Astrocyte of the hippocampus (primary cell): ENCODE data around the gene RGL1.

Experiments
- DNase-seq: peaks from one replicate; pipeline ENCODE4 v3.0.0; 2011; ENCODE audit warnings: low read depth, low spot score

Gene RGL1

DNA sequence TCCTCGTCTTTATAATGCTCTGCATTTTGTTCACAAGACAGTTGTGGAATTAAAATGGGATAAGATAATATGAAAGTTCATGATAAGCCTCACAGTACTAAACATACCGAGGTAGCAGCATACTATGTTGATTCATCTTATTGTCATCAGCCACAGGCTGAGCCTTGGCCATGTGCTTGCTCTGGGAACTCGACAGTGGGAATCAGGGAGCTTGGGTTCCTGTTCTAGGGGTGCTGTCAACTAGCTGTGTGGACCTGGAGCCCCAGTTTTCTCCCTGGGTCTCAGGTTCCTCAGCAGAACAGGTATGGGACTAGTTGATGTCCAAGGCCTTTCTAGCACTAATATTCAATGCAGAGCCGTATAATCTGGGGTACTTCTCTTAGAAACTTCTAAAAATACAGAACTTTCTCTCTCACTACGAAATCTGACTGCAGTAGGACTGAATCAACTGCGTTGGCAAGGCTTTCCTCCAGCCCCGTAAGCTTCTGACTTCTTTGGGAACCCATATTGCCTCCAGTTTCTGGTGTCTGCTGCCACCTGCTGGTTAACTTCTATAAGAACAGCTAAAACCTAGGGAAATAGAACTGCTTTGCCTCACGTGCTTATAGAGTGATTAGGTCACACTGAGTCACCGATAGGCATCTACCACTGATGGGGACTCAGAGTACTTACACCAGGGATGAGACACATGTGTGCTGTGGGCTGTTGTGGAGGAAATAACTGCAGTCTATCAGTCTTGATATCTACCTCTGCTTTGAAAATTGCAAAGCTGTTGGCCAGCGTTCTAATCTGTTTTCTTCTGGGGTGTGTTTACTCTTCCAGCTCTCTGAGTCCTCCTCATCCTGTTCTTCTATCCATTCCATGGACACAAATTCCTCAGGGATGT is 110.9 kb downstream of the RGL1 start:
- peak; percentile 96 for DNase-seq

DNA sequence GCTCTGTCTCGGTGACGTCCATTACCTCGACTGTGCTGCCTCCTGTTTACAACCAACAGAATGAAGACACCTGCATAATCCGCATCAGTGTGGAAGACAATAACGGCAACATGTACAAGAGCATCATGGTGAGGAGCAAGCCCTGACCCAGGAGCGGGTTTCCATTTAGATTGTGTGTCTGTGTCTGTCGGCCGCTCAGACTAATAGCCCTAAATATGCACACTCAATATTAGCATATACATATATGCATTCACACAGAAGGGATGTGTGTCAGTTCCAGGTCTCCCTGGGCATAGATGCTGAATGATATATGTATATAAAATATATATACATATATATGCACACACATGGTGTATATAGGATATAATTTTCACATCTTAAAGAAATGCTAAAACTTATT is 111.7 kb downstream of the RGL1 start:
- no peak for DNase-seq

DNA sequence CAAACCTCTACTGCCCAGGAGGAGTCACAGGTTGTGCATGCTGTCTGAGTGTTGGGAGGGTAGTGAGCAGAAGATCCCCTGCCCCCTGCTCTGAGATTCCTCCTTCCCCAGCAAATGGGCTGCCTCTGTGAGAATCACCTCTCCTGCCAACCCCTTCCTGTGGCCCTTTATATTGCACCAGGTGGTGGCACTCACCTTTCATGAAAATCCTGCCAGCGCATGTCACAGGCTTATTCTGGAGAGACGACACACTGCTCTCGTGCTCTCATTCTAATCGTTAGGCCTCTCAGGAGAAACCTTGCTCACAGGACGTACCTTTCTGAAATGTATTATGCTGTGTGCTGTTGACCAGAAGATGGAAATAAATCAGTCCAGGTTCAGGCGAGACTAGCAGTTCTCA is 113.7 kb downstream of the RGL1 start:
- DNase-seq: no peak

DNA sequence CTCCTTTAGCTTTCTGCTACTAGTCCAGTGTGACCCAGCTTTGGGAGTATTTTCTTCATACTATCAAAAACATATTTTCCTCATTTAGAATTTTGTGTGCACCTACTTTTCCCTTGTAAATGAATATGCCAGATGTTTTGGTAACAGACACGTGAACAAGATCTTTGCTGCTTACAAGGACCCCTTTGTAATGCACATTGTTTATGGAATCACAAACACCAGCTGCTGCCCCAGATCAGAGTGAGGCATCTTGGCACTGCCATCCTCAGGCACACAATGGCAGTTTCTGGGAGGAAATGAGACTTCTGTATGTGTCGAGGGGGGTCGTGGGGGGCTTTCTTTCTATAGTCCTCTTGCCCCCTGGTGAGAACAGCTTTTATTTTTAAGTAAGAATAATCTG is 115.7 kb downstream of the RGL1 start:
- no peak for DNase-seq

DNA sequence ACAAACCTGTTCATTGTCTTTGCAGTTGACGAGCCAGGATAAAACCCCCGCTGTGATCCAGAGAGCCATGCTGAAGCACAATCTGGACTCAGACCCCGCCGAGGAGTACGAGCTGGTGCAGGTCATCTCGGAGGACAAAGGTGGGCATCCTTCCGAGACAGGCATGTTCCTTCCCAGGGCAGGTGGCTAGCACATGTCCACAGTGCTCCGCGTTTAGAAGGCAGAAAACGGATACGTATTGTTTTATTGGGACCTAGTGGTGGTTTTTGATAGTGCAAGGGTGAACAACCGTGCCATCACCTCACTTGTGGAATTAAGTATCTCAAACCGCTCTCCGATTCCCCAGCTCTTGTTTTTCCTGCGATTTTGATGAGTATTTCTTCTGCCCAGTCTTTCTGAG is 117.3 kb downstream of the RGL1 start:
- DNase-seq: no peak

DNA sequence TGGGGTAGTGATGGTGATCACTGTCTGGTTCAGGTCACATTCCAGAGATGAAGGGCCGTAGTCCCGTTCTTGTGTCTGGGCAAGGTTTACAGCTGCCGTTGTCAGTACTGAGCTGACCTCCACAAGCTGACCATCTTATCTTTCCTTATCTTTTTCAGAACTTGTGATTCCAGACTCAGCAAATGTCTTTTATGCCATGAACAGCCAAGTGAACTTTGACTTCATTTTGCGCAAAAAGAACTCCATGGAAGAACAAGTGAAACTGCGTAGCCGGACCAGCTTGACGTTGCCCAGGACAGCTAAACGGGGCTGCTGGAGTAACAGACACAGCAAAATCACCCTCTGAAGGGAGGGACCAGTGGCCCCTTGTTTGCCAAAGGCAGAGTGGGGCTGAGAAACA is 121.0 kb downstream of the RGL1 start:
- DNase-seq: no peak

DNA sequence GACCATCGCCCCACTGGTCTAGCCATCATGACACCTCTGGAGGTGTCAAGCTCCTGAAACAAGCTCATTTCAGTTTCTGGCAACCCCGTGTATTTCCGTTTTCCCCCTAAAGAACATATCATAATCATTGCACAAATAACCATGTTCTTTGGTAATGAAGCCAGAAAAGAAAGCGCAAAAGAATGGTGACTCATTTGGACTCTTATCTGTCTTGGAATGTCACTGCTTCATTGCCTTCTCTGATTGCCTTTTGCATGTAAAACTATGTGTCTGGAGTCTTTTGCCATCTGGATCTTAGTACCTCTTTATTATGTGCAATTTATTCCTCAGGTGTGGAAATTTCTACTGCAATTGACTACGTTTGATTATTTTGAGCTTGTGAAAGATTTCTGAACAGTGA is 122.1 kb downstream of the RGL1 start:
- DNase-seq: peak; percentile 64

DNA sequence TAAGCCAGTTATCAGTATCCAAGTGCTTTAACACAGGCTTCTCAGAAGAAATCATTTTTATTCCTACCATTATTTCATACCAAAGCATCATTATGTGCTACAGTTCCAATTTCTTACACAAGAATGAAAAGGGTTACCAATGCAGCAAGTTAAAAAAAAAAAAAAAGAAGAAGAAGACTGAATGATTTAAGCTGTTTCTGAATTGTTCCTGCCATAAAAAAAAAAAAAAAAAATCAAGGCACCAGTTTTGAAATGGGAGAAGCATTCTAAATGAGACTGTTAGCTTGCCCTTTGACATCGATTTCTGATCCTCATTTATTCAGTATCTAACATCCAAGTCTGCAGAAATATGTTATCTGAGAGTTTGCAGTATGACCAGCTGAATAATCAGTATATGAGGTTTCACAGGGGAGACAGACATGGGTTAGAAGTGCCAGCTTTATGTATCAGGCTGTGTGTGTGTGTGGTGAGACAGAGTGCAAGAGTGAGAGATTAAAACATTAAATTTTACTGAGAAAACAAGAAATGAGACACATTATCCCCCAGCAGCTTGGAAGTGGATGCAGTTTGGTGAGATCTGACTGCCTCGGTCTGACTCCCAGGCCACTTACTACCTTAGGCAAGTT is 126.8 kb downstream of the RGL1 start:
- DNase-seq: no peak

DNA sequence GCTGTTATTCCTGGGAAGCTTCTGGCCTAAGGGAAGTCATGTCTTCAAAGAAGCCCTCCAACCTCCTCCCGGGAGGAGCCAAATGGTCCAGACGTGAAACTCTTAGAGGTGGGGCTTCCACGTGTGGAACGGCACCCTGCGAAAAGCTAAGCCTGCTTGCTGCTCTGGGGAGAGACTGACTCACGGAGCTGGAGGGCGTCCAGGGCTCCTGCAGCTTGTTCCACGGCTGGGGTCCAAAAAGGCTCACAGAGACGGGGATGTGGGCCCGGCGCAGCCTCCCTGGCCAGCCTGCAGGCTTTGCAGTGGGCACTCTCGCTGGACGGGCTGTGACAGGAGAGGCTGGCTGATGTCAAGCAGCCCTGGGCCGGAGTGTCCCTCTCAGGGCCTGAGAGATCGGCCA is 127.5 kb downstream of the RGL1 start:
- DNase-seq: peak; percentile 94

DNA sequence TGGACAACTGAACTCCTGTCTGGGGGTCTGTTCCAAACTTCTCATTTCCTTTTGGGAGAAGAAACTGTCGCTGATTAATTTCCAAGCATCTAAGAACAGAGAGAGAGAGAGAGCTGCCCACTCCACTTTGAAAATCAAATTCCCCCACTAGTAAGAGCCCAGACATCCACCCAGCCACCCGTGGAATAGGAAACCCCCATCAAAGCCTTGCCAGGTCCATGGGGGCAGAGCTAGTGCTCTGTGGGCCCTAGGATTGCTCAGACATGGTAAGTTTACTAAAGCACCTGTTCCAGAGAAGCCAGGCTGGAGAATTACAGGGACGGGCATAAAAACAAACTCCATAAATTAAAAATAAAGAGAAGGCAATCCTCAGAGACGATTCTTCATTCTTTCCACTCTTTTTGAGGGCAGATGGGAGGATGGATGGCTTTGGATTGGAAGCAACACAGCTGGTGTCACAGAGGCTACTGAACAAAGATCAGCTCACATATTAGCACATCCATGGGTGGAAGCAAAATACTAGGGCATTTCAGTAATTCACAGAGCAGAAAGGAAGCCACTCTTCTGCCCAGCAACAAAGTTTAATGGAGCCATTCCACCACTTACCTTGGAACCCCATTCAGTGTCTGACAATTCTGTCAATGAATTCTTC is 128.7 kb downstream of the RGL1 start:
- no peak for DNase-seq

DNA sequence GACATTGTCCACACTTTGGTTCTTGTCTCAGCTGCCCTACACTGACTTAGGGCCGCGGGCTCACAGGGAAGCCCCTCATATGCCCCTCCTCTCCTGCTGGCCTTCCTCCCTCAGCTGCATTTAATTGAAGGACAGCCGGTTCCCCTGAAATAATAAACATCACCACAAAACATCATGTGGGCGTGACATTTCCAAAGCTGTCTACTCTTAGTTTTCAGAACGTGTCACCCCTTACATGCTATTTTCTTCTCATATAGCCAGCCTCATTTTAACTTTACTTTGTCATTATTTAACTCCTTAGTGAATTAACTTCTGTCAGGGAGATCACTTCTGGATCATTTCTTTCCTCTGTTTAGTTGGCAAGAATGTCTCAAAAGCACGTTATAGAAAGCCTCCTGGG is 129.4 kb downstream of the RGL1 start:
- DNase-seq: no peak

DNA sequence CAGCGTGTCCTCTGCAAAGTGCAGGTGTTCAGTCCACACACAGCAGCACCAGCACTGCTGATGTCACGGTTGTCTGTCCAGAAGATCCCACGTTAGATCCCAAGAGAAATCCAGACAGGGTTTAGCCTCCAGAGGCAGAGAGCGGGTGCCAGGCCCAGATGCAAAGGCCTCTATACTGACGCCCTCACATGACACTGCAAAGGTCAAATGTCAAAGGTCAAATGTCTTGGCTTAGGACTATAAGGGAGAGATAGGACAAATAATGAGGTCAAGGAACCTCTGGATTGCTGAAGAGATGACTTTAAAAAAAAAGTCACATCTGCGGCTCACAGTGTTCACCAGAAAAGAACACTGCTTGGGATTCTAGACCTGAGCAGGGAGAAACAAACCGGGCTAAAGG is 131.1 kb downstream of the RGL1 start:
- DNase-seq: no peak

DNA sequence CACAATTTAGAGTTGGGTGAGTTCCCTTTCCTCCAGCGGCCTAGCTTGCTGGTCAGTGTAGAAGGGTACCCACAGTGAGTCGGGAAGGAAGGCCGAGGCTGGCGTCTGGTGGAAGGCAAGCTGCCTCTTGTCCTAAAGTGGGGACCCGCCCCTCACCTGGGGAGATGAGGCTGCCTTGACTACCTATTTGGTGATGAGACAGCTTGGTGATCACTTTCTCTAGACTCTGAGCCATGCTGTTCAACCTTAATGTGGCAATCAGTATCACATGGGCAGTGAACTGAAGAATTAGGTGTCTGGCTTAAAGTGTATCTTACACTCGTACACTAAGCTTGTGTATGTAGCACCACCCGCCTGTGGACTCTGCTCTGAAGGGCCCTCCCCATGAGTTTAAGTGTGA is 131.9 kb downstream of the RGL1 start:
- DNase-seq: no peak

DNA sequence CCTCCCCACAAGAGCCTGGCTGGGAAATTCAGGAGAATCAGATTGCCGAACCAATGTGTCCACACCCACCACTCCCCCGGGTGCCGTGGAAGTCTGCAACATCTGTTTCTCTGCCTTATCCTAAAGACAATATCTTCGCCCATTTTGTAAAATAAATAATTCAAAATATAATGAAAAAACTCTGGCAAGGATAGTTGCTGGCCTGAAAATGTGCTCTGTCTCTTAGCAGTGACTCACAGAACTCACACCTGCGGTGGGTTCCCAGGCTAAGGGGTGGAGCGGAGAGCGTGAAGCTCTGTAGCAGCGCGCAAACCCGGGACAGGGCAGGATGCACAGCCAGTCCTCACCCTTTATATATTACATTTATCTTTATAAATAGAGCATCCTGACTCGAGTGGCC is 132.7 kb downstream of the RGL1 start:
- no peak for DNase-seq

DNA sequence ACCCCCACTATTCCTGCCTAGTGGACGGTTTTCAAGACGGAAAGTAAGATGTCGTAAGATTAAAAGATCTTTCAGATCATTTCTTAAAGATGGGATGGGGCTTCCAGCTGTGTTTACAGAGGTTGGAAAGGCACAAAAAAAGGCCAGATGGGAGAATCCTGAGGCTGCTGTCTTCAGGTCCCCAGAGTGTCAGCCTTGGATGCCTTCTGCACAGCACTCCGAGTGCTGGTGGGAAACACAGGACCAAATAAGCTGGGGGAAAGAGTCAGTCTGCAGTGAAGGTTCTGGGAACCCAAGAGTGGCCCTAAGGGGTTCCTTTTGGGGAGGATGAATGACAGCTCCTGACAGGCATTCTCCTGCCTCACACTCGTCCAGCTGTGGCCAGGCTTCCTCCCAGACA is 136.1 kb downstream of the RGL1 start:
- no peak for DNase-seq

DNA sequence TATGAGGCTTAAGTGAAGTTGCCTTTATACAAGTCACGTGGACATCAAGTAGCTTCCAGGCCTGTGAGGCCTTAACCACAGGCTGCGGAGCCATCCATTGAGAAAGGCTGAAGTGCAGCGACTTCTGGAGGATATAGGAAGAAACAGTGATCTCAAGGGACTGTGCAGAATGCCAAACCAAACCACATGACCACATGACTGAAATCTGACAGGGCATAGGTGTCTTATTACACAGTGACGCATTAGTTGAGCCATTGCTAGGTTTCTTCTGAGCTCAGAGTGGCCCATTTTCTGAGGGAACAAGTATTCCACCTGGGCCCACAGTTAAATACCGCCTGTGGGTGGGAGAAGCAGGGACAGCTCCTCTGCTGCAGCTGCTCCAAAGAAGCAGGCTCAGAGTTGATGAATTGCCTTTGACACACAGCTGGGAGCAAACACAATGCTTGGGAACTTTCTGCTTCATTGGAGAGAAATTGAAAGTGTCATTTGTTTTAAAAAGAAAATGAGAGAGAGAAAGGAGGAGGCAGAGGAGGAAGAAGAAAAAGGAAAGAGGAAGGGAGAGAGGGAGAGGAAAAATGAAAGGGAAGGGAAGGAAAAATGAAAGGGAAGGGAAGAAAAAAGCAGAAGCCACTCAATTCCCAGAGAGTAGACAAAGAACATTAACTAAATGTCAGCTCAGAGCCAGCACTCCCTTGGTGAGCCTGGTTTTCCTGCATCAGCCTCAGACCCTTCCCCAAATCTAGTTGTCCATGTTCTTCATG is 138.2 kb downstream of the RGL1 start:
- DNase-seq: peak; percentile 97

DNA sequence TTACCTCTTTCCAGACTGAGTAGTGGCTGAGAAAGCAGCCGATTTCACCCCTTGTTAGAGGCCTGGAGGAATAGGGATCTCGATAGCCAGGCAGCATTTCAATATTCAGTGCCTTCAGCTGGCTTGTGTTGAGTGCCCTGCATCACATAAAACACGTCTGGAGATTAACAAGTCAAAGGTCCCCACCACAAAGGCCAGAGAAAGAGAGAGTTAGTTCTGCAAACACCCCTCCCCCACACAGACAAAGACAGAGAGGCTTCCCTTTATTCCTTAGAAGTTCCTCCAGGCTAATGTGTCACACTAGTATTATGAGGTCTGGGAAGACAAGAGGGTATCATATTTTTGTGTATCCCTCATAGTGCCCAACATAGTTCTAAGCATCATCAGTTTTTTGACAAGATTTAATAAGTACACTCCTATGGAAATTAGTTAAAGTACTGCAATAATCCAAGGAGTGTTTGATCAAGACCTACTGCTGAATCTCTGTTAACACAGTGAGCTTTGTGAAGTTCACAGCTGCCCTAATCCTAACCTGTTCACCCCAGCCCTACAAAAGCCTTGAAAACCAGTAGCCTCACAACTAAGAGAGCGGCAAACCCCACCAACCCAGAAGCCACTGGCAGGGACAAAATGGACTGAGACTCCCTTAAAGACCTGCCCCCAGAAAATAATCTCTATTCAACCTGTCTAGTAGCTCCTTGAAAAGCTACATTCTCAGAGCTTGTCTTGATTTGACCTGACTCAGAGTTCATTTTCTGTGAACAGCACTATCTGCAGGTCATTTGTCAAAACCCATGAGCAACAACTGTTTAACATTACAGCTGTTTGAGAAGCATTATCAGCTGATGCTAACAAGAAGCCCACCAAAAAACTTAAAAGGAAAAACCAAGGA is 140.8 kb downstream of the RGL1 start:
- no peak for DNase-seq

DNA sequence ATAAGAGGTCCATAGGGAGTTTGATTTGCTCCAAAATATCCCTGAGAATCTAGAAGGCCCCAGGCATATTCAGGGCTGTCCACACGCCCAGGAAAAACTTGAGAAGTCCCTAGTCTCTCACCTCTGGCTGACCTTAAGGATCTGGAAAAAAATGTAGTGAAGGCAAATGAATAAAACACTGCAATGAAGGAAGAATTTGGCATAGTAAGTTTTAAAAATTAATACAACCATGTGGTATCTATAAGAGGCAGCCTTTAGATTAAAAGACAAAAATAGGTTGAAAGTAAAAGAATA is 141.3 kb downstream of the RGL1 start:
- no peak for DNase-seq

DNA sequence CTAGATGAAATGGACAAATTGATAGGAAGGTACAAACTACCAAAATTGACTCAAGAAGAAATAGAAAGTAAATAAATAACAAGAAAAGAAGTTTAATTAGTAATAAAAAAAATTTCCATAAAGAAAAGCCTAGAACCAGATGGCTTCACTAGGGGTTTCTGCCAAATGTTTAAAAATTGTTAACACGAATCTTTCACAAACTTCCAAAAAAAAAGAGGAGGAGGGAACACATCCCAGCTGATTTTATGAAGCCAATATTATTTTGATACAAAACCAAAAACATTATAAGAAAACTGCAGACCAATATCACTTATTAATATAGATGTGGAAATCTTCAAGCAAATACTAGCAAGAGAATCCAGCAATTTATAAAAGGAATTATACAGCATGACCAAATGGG is 143.1 kb downstream of the RGL1 start:
- no peak for DNase-seq

DNA sequence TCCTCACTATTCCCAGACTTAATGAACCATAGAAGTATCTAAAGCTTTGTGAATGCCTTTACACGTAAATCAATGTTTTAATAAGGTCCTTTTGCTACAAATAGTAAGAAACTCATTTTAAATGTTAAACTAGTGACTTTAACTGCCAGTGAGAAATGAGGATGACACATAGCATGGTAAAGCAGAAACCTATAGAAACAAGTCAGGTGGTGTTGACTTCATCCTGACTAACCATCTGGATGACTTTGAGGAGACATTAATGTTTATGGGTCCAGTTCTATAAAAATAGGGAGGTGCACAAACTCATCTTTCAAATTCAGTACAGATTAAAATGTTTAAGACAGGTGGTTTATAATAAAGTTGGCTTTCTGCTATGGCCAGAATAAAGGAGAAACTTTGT is 147.2 kb downstream of the RGL1 start:
- DNase-seq: no peak

DNA sequence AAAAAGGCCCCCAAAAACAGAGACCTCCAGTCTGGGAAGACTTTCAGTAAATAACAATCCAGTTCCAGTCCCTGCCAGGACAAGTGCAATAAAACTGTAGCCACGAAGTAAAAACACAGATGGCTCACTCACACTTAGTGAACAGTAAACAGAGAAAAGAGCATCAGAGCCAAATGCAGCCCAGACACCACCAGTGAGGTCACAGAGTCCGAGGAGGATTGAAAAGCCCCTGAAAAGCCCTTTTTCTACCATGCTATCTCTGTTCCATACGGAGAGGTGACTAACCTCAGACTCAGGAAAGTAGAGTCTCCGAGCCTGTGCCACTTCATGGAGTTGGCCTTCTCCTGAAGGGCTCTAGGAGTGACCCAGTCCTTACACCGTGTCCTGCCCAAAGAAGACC is 148.1 kb downstream of the RGL1 start:
- no peak for DNase-seq
